ENCODE results near the gene SMIM1.

DNA sequence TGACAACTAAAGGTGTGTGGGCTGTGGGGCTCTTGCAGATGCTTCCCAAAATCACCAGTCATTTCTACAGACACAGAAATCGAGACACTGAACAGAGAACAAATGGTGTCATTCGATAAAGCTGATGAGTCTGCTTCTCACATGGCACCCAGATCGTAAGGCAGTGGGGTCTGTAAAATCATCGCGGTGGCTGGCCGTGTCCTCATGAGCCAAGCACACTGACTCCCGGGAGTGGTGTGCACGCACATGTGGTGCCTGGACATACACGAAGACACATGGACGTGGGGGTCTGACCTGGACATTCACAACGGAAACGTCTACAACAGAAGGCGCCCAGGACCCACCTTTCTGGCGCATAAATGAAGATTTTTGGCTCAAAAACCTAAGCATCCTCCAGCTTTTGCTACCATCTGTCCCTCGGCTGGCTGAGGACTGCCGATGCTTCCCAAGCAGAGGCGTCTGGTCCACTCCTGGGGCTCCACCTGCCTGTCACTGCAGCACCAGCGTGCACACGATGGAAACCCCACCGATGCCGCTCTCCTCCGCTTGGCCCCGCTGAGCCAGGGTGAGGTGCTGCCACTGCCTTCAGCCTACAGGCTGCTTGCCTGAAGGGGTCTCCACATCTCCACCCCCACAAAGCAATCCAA lies 6.8 kb downstream of the SMIM1 start:
- TF ChIP-seq, protein P1, sequence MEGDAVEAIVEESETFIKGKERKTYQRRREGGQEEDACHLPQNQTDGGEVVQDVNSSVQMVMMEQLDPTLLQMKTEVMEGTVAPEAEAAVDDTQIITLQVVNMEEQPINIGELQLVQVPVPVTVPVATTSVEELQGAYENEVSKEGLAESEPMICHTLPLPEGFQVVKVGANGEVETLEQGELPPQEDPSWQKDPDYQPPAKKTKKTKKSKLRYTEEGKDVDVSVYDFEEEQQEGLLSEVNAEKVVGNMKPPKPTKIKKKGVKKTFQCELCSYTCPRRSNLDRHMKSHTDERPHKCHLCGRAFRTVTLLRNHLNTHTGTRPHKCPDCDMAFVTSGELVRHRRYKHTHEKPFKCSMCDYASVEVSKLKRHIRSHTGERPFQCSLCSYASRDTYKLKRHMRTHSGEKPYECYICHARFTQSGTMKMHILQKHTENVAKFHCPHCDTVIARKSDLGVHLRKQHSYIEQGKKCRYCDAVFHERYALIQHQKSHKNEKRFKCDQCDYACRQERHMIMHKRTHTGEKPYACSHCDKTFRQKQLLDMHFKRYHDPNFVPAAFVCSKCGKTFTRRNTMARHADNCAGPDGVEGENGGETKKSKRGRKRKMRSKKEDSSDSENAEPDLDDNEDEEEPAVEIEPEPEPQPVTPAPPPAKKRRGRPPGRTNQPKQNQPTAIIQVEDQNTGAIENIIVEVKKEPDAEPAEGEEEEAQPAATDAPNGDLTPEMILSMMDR (IDR thresholded peaks at IDR 0.05; ENCODE audit: insufficient read depth, low read depth, low read length): no peak
- TF ChIP-seq EZH2 (IDR thresholded peaks at IDR 0.05; ENCODE audit: insufficient read depth, low read length): no peak
